Measurements from ENCODE around the gene ZNF418. TPM values are rescaled to one million over a fixed set of nuclear protein-coding genes. Genes with fewer than 3 reads are reported as not detected.
"Not testable (repeated sequence)": the region's sequence is repeated elsewhere in the genome, so short reads cannot be mapped to it uniquely, and the experiment has no call there.

Gene ZNF418
- total RNA-seq, 1 donor from 2014 or later = 21.9 TPM

DNA sequence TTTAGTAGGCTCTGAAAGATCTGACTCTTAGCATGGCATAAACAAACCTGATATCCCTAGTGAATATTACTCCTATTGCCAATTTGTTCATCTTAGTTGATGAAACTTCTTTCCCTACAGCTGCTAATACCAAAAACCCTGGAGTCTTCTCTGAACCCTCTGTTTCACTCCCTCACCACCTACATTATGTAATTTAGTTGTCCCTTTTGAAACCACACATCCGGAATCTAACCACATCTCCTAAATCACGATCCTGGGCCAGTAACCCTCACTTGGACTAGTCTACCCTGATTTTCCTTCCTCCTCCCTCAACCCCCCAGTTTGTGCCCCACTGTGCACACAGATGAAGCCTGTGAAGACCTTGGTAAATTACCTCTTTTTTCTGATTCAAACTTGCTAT, 11.1 kb upstream of the ZNF418 start:
- peaks cover 7% of the 10 kb centered on the region for H3K4me1 Mint-ChIP-seq (ENCODE audit: low read depth)
- TF ChIP-seq, protein P1, sequence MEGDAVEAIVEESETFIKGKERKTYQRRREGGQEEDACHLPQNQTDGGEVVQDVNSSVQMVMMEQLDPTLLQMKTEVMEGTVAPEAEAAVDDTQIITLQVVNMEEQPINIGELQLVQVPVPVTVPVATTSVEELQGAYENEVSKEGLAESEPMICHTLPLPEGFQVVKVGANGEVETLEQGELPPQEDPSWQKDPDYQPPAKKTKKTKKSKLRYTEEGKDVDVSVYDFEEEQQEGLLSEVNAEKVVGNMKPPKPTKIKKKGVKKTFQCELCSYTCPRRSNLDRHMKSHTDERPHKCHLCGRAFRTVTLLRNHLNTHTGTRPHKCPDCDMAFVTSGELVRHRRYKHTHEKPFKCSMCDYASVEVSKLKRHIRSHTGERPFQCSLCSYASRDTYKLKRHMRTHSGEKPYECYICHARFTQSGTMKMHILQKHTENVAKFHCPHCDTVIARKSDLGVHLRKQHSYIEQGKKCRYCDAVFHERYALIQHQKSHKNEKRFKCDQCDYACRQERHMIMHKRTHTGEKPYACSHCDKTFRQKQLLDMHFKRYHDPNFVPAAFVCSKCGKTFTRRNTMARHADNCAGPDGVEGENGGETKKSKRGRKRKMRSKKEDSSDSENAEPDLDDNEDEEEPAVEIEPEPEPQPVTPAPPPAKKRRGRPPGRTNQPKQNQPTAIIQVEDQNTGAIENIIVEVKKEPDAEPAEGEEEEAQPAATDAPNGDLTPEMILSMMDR (IDR thresholded peaks at IDR 0.05; ENCODE audit: unreplicated experiment) = no peak
- no peak overlapping the region for H3K27ac Mint-ChIP-seq
- H3K9me3 Mint-ChIP-seq (ENCODE audit: low read depth) = peaks cover 49% of the 10 kb centered on the region
- peak overlapping the region; percentile 93 for H3K4me3 Mint-ChIP-seq (ENCODE audit: low read depth)
- H3K36me3 Mint-ChIP-seq (ENCODE audit: insufficient read depth) = peaks cover 59% of the 10 kb centered on the region
- H3K27me3 Mint-ChIP-seq = no peaks in the 10 kb centered on the region
- DNase-seq (ENCODE audit: low spot score, unreplicated experiment) = no peak

DNA sequence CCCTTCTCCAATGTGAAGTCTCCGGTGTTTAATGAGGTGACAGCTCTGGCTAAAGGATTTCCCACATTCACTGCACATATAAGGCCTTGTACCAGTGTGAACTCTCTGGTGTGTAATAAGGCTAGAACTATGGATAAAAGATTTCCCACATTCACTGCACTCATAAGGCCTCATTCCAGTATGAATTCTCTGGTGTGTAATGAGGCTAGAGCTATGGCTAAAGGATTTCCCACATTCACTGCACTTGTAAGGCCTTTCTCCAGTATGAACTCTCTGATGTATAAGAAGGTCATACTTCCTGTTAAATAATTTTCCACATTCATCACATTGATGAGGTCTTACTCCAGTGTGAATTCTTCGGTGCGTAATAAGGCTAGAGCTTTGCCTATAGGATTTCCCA, 6.4 kb upstream of the ZNF418 start:
- TF ChIP-seq, protein P1 (IDR thresholded peaks at IDR 0.05; ENCODE audit: unreplicated experiment) = no peak
- Mint-ChIP-seq H3K27me3 (no peaks in the 10 kb centered on the region), H3K9me3 (ENCODE audit: low read depth) (peaks cover 63% of the 10 kb centered on the region), H3K4me1 (ENCODE audit: low read depth) (peaks cover 5% of the 10 kb centered on the region), H3K36me3 (ENCODE audit: insufficient read depth) (peaks cover 77% of the 10 kb centered on the region), H3K27ac (peak overlapping the region; percentile 65), H3K4me3 (ENCODE audit: low read depth) (no peak overlapping the region)
- DNase-seq (ENCODE audit: low spot score, unreplicated experiment) = no peak

DNA sequence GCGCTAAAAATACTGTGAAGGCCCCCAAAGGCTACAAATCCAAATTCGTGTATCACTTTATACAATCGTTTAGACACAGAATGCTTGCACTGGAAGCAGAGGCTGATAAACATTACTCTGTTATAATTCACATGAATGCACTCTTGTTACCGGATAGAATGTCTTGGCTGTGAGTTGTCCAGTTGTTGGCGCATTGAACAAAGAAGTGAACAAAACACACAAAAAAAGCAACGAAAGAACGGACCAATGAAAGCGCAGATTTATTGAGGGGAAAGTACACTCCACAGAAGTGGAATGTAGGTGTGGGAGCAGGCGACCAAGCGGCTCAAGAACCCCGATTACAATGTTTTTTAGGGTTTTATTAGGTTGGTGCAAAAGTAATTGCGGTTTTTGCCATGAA, 529 bp upstream of the ZNF418 start:
- peaks cover 72% of the 10 kb centered on the region for H3K36me3 Mint-ChIP-seq (ENCODE audit: insufficient read depth)
- DNase-seq (ENCODE audit: low spot score, unreplicated experiment) = no peak
- H3K9me3 Mint-ChIP-seq (ENCODE audit: low read depth) = peaks cover 48% of the 10 kb centered on the region
- H3K4me3 Mint-ChIP-seq (ENCODE audit: low read depth) = peak overlapping the region; percentile 97
- TF ChIP-seq, protein P1 (IDR thresholded peaks at IDR 0.05; ENCODE audit: unreplicated experiment) = no peak
- H3K27ac Mint-ChIP-seq = peak overlapping the region; percentile 57
- H3K27me3 Mint-ChIP-seq = no peaks in the 10 kb centered on the region
- peaks cover 6% of the 10 kb centered on the region for H3K4me1 Mint-ChIP-seq (ENCODE audit: low read depth)

DNA sequence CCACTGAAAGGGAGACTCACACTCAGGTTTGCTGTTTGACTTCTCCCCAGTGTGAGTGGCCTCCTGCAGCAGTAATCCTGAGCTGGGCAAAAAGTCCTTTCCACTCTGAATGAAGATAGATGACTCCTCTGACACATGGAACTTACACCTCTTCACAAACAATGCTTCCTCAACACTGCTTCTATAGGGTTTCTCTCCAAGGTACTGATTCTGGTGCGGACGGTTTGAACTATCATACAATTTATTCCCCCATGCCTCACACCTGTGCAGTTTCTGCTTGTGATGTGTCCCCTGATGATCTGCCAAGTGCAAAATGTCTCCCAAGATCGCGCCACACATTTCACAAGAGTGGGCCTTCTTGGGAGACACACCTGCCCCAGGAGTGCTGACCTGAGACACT, 7.6 kb downstream of the ZNF418 start:
- TF ChIP-seq, protein P1 (IDR thresholded peaks at IDR 0.05; ENCODE audit: unreplicated experiment) = no peak
- Mint-ChIP-seq H3K27ac (no peak overlapping the region), H3K36me3 (ENCODE audit: insufficient read depth) (peaks cover 86% of the 10 kb centered on the region), H3K27me3 (no peaks in the 10 kb centered on the region), H3K4me1 (ENCODE audit: low read depth) (no peaks in the 10 kb centered on the region), H3K4me3 (ENCODE audit: low read depth) (no peak overlapping the region), H3K9me3 (ENCODE audit: low read depth) (peaks cover 54% of the 10 kb centered on the region)
- DNase-seq (ENCODE audit: low spot score, unreplicated experiment) = no peak

DNA sequence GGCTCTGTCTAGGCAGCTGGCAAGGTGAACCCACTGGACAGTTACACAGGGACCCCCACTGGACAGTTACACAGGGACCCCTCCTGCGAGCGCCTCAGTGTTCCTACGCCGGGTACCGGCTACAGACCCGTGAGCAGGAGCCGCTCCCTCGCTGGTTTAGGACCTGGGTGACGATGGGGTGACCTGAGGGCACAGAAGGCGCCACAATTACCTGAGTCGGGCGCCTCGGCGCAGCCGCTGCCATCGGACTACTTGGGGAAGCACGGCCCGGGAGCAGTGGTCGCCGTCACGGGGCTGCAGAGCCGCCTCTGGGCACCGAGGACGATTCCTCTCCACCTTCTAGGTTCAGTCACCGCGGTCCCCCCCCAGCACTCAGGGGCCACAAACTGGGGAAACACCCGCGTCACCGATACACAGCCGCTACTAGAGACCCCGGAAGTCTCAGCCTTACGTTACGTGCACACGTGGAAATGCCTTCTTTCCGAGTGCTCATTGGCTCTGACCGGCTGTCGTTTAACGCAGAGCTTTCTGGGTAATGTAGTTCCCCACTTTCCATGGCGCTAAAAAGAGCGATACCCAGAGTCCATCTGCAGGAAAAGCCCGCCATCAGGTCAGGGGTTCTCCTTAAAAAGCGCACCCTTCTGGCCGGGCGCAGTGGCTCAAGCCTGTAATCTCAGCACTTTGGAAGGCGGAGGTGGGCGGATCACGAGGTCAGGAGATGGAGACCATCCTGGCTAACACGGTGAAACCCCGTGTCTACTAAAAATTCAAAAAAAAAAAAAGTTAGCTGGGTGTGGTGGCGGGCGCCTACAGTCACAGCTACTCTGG, 18.8 kb downstream of the ZNF418 start, which contains the start of gene ZNF417:
Gene ZNF417, minus strand, starts transcription at position 425 of the 828 bp plus-strand sequence. Its CDS starts 181 bp downstream, at position 244.
- H3K27me3 Mint-ChIP-seq; H3K9me3 Mint-ChIP-seq (ENCODE audit: low read depth): not testable (repeated sequence)
- peak; percentile 65 for DNase-seq (ENCODE audit: low spot score, unreplicated experiment)
- H3K4me1 Mint-ChIP-seq (ENCODE audit: low read depth) = peaks cover 18% of the 10 kb centered on the region
- TF ChIP-seq, protein P1 (IDR thresholded peaks at IDR 0.05; ENCODE audit: unreplicated experiment) = peak; percentile 51
- H3K27ac Mint-ChIP-seq = peak within 1 kb of the TSS; percentile 96
- H3K4me3 Mint-ChIP-seq (ENCODE audit: low read depth) = peak within 1 kb of the TSS; percentile 95
- peaks cover 39% of the 10 kb centered on the region for H3K36me3 Mint-ChIP-seq (ENCODE audit: insufficient read depth)
